Measurements from ENCODE around the gene NUP214.
A peak's percentile ranks its signal among the peaks of the same experiment; 100 is the strongest.

The NUP214 gene

GRCh38 chr9:131091352-131091992, 33.9 kb upstream of the NUP214 start:
- in situ Hi-C loops (cut with HindIII; ENCODE audit: low pct_unique_long_range_greater_than_20kb, low sequenced_read_pairs), result no loop called here
- TF ChIP-seq JUND (IDR thresholded peaks at IDR 0.05; ENCODE audit: low read depth), result no peak
- no peak for DNase-seq (ENCODE audit: low read depth in 1 of 2, low spot score in 1 of 2)

GRCh38 chr9:131092030-131092429, 33.4 kb upstream of the NUP214 start:
- in situ Hi-C loops (cut with HindIII; ENCODE audit: low pct_unique_long_range_greater_than_20kb, low sequenced_read_pairs), result no loop called here

GRCh38 chr9:131092548-131093440, 32.6 kb upstream of the NUP214 start:
- DNase-seq (ENCODE audit: low read depth in 1 of 2, low spot score in 1 of 2), result peak; percentile 77 to 85

More at GRCh38 chr9:131092030-131092429, 33.4 kb upstream of the NUP214 start:
- no peak for DNase-seq (ENCODE audit: low read depth in 1 of 2, low spot score in 1 of 2)
- TF ChIP-seq JUND (IDR thresholded peaks at IDR 0.05; ENCODE audit: low read depth), result no peak

GRCh38 chr9:131094015-131094414, 31.4 kb upstream of the NUP214 start:
- in situ Hi-C loops (cut with HindIII; ENCODE audit: low pct_unique_long_range_greater_than_20kb, low sequenced_read_pairs), result no loop called here
- no peak for TF ChIP-seq JUND (IDR thresholded peaks at IDR 0.05; ENCODE audit: low read depth)

More at GRCh38 chr9:131092548-131093440, 32.6 kb upstream of the NUP214 start:
- in situ Hi-C loops (cut with HindIII; ENCODE audit: low pct_unique_long_range_greater_than_20kb, low sequenced_read_pairs), result no loop called here
- TF ChIP-seq JUND (IDR thresholded peaks at IDR 0.05; ENCODE audit: low read depth), result no peak

GRCh38 chr9:131094622-131095021, 30.8 kb upstream of the NUP214 start:
- in situ Hi-C loops (cut with HindIII; ENCODE audit: low pct_unique_long_range_greater_than_20kb, low sequenced_read_pairs), result no loop called here
- no peak for DNase-seq (ENCODE audit: low read depth in 1 of 2, low spot score in 1 of 2)
- no peak for TF ChIP-seq JUND (IDR thresholded peaks at IDR 0.05; ENCODE audit: low read depth)

More at GRCh38 chr9:131094015-131094414, 31.4 kb upstream of the NUP214 start:
- DNase-seq (ENCODE audit: low read depth in 1 of 2, low spot score in 1 of 2), result no peak

GRCh38 chr9:131095666-131096268, 29.6 kb upstream of the NUP214 start:
- TF ChIP-seq JUND (IDR thresholded peaks at IDR 0.05; ENCODE audit: low read depth), result no peak
- DNase-seq (ENCODE audit: low read depth in 1 of 2, low spot score in 1 of 2), result peak in 1 of 2 experiments; percentile 82

GRCh38 chr9:131096269-131097125, 28.9 kb upstream of the NUP214 start, which contains the start of gene AIF1L:
Gene AIF1L (plus strand): TSS chr9:131096531. CDS start chr9:131096630, 99 bp downstream.
- TF ChIP-seq JUND (IDR thresholded peaks at IDR 0.05; ENCODE audit: low read depth), result no peak
- in situ Hi-C loops (cut with HindIII; ENCODE audit: low pct_unique_long_range_greater_than_20kb, low sequenced_read_pairs), result no loop called here
- peak; percentile 90 to 91 for DNase-seq (ENCODE audit: low read depth in 1 of 2, low spot score in 1 of 2)

More at GRCh38 chr9:131095666-131096268, 29.6 kb upstream of the NUP214 start:
- in situ Hi-C loops (cut with HindIII; ENCODE audit: low pct_unique_long_range_greater_than_20kb, low sequenced_read_pairs), result no loop called here

GRCh38 chr9:131097126-131097947, 28.0 kb upstream of the NUP214 start:
- in situ Hi-C loops (cut with HindIII; ENCODE audit: low pct_unique_long_range_greater_than_20kb, low sequenced_read_pairs), result no loop called here
- no peak for DNase-seq (ENCODE audit: low read depth in 1 of 2, low spot score in 1 of 2)
- no peak for TF ChIP-seq JUND (IDR thresholded peaks at IDR 0.05; ENCODE audit: low read depth)

- in situ Hi-C loops (cut with HindIII; ENCODE audit: low pct_unique_long_range_greater_than_20kb, low sequenced_read_pairs), result no loop called here
- no peak for DNase-seq (ENCODE audit: low read depth in 1 of 2, low spot score in 1 of 2)
- no peak for TF ChIP-seq JUND (IDR thresholded peaks at IDR 0.05; ENCODE audit: low read depth)
Observed at GRCh38 chr9:131097948-131098278, 27.5 kb upstream of the NUP214 start.

- DNase-seq (ENCODE audit: low read depth in 1 of 2, low spot score in 1 of 2), result no peak
- TF ChIP-seq JUND (IDR thresholded peaks at IDR 0.05; ENCODE audit: low read depth), result no peak
- in situ Hi-C loops (cut with HindIII; ENCODE audit: low pct_unique_long_range_greater_than_20kb, low sequenced_read_pairs), result no loop called here
Observed at GRCh38 chr9:131098391-131099101, 26.8 kb upstream of the NUP214 start.
